ENCODE measurements around the gene SUN2.

Gene SUN2

DNA sequence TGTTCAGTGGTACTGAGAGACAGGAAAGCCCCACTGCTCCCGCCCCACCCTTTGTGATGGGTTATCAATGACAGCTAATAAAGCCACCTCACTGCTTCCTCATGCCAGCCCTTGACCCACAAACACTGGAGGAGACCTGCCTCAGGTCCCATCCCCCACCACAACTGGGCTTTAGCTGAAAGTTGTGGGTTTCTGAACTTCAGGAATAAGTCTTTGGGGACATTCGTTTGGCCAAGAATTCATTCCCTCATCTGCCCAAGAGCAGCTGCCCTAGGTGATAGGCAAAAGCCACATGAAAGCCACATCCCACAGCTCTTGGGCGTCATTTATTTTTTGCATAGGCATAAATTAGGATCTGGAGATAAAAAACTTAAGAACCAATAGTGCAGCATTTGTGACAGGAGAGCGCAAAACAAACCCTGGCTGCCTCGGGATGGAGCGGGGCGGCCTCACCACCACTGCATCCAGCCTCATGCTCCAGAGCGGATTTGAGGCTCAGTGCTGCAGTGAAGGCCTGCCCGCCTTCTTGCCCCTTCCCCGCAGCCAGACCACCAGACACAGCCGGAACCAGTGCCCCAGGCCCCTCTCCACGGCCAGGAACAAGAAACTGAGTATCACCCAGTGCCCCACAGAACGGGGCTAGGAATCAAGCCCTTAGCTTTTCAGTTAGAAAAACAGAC is 21.2 kb downstream of the SUN2 start:
- no peak for TF ChIP-seq EP300 (IDR thresholded peaks at IDR 0.05; ENCODE audit: borderline replicate concordance)
- no peak for TF ChIP-seq NFIC (IDR thresholded peaks at IDR 0.05)
- TF ChIP-seq TEAD4 (IDR thresholded peaks at IDR 0.05), result no peak
- no peak for TF ChIP-seq CEBPB (IDR thresholded peaks at IDR 0.05)
- TF ChIP-seq, protein P1, sequence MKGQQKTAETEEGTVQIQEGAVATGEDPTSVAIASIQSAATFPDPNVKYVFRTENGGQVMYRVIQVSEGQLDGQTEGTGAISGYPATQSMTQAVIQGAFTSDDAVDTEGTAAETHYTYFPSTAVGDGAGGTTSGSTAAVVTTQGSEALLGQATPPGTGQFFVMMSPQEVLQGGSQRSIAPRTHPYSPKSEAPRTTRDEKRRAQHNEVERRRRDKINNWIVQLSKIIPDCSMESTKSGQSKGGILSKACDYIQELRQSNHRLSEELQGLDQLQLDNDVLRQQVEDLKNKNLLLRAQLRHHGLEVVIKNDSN (IDR thresholded peaks at IDR 0.05), result no peak
- TF ChIP-seq TAF1 (IDR thresholded peaks at IDR 0.05; ENCODE audit: low read depth), result no peak
- no peak for TF ChIP-seq TCF12 (IDR thresholded peaks at IDR 0.05; ENCODE audit: low read depth)
- TF ChIP-seq FOXM1 (IDR thresholded peaks at IDR 0.05; ENCODE audit: borderline replicate concordance, low read depth), result no peak
- TF ChIP-seq, protein P2, sequence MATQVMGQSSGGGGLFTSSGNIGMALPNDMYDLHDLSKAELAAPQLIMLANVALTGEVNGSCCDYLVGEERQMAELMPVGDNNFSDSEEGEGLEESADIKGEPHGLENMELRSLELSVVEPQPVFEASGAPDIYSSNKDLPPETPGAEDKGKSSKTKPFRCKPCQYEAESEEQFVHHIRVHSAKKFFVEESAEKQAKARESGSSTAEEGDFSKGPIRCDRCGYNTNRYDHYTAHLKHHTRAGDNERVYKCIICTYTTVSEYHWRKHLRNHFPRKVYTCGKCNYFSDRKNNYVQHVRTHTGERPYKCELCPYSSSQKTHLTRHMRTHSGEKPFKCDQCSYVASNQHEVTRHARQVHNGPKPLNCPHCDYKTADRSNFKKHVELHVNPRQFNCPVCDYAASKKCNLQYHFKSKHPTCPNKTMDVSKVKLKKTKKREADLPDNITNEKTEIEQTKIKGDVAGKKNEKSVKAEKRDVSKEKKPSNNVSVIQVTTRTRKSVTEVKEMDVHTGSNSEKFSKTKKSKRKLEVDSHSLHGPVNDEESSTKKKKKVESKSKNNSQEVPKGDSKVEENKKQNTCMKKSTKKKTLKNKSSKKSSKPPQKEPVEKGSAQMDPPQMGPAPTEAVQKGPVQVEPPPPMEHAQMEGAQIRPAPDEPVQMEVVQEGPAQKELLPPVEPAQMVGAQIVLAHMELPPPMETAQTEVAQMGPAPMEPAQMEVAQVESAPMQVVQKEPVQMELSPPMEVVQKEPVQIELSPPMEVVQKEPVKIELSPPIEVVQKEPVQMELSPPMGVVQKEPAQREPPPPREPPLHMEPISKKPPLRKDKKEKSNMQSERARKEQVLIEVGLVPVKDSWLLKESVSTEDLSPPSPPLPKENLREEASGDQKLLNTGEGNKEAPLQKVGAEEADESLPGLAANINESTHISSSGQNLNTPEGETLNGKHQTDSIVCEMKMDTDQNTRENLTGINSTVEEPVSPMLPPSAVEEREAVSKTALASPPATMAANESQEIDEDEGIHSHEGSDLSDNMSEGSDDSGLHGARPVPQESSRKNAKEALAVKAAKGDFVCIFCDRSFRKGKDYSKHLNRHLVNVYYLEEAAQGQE (IDR thresholded peaks at IDR 0.05; ENCODE audit: low read depth), result no peak
- TF ChIP-seq ZBTB7A (IDR thresholded peaks at IDR 0.05; ENCODE audit: low read depth), result no peak
- TF ChIP-seq CREB1 (IDR thresholded peaks at IDR 0.05; ENCODE audit: low read depth), result no peak
- no peak for TF ChIP-seq YY1 (IDR thresholded peaks at IDR 0.05; ENCODE audit: low read depth)
- TF ChIP-seq, protein P3, sequence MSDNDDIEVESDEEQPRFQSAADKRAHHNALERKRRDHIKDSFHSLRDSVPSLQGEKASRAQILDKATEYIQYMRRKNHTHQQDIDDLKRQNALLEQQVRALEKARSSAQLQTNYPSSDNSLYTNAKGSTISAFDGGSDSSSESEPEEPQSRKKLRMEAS (IDR thresholded peaks at IDR 0.05), result no peak
- TF ChIP-seq RAD21 (IDR thresholded peaks at IDR 0.05; ENCODE audit: low read depth), result no peak
- no peak for TF ChIP-seq EGR1 (IDR thresholded peaks at IDR 0.05)

DNA sequence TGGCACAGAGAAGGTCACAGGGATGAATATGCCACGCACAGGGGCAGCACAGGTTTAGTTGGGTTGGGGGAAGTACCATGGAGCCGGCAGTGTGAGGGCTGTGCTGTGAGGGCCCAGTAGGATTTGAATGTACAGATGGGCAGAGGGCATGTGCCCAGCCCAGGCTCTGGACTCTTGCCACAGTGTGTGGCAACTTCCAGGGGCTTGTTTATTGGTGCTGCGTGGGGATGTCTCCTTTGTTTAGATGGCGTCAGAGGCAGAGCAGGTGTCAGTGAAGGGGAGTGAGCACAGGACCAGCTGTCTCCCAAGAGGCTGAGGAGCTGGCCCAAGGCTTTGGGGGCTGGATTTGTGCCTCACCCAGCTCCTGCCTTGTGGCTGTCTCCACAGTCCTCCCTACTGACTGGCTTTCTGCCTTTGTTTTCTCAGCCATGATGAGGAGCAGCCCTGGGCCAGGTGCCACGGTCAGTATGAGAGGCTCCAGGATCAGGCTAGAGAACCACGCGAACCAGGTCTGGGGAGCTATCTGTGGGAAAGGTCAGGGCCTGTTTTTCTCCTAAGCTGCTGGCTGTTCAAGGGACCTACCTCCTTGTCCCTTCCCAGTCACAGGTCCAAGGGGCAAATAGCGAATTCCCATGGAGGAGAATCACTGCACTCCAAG is 21.9 kb downstream of the SUN2 start:
- no peak for TF ChIP-seq TCF12 (IDR thresholded peaks at IDR 0.05; ENCODE audit: low read depth)
- TF ChIP-seq EP300 (IDR thresholded peaks at IDR 0.05; ENCODE audit: borderline replicate concordance), result no peak
- TF ChIP-seq TAF1 (IDR thresholded peaks at IDR 0.05; ENCODE audit: low read depth), result no peak

DNA sequence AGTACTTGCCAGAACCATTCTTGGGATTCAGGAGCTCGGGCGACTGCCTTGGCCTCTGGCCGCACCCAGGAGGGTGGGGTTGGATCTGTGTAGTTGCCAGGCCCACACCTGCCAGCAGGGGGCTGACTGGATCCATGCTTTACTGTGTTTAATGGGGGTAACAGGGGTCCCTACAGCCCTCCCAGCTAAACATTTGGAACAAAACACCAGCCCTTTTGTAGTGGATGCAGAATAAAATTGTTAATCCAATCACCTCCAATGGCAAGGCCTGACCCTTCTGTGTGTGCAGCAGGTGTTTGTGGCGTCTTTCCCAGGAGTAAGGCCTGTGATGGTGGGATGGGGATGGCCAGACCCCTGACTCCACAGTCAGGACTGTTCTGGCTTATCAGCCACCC is 22.5 kb downstream of the SUN2 start:
- TF ChIP-seq RAD21 (IDR thresholded peaks at IDR 0.05; ENCODE audit: low read depth), result peak; percentile 40; the same call in 1 of the 2 replicates
- TF ChIP-seq, protein P1 (IDR thresholded peaks at IDR 0.05), result no peak

DNA sequence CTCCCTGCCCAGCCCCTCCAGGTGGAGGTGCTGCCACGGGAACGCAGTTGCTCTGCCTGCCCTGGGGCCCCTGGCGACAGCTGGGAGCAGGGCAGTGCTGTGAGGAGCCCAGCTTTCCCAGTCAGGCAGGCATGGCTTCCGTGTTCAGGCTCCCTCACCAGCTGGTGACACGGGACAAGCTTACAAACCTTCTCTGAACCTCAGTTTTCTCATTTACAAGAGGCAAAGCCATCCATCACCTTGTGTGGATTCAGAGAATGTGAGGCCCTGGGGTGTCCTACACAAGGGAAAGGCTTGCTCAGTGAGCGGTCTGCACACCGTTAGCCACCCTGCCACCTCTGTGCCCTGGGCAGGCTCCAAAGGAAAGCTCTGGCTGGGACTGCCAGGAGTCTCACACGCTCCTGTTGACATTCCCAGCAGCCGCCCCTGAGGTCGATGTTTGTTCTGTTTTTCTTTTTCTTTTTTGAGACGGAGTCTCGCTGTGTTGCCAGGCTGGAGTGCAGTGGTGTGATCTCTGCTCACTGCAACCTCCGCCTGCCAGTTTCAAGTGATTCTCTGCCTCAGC is 23.5 kb downstream of the SUN2 start:
- no peak for TF ChIP-seq EP300 (IDR thresholded peaks at IDR 0.05; ENCODE audit: borderline replicate concordance)

DNA sequence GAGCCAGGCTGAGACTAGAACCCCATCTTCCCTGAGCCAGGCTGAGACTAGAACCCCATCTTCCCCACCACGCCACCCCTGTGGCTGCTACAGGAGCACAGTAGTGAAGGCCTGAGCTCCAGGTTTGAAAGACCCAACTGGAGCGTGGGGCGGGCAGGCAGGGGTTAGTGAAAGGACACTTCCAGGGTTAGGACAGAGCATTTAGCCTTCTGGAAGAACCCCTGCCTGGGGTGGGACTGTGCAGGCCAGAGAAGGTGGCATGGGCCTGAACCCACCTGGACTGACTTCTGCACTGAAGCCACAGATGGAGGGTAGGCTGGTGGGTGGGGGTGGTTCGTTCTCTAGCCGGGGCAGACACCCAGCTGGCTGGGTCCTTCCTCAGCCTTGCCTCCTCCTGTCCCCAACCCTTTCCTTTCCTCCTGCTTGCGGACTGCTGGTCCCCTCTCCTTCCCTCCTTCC is 24.1 kb downstream of the SUN2 start:
- TF ChIP-seq, protein P3 (IDR thresholded peaks at IDR 0.05), result no peak
- TF ChIP-seq CREB1 (IDR thresholded peaks at IDR 0.05; ENCODE audit: low read depth), result no peak
- TF ChIP-seq RAD21 (IDR thresholded peaks at IDR 0.05; ENCODE audit: low read depth), result no peak
- TF ChIP-seq TCF12 (IDR thresholded peaks at IDR 0.05; ENCODE audit: low read depth), result no peak
- no peak for TF ChIP-seq ZBTB7A (IDR thresholded peaks at IDR 0.05; ENCODE audit: low read depth)
- no peak for TF ChIP-seq TEAD4 (IDR thresholded peaks at IDR 0.05)
- no peak for TF ChIP-seq TAF1 (IDR thresholded peaks at IDR 0.05; ENCODE audit: low read depth)
- no peak for TF ChIP-seq NFIC (IDR thresholded peaks at IDR 0.05)
- TF ChIP-seq FOXM1 (IDR thresholded peaks at IDR 0.05; ENCODE audit: borderline replicate concordance, low read depth), result no peak
- no peak for TF ChIP-seq EP300 (IDR thresholded peaks at IDR 0.05; ENCODE audit: borderline replicate concordance)
- no peak for TF ChIP-seq YY1 (IDR thresholded peaks at IDR 0.05; ENCODE audit: low read depth)
- TF ChIP-seq EGR1 (IDR thresholded peaks at IDR 0.05), result no peak
- TF ChIP-seq, protein P2 (IDR thresholded peaks at IDR 0.05; ENCODE audit: low read depth), result no peak
- no peak for TF ChIP-seq CEBPB (IDR thresholded peaks at IDR 0.05)

DNA sequence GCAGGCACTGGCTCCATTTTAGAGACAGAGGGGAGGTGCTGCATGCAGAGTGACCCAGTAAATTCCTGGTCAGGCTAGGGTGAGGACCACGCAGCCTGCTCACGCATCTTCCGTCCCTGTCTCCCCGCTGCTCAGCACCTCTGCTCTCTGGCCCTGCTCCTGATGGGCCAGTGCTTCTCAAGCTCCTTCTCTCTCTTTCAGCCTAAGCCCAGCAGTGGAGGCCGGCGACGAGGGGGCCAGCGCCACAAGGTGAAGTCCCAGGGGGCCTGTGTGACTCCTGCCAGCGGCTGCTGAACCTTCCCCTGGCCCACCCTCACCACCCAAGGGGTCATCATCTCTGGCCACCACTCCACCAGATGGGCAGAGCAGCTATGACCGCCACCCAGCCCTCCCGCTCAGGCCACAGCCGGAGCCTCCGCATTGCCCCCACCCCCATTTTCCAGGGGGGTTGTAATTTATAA is 25.4 kb downstream of the SUN2 start:
- TF ChIP-seq ZBTB7A (IDR thresholded peaks at IDR 0.05; ENCODE audit: low read depth) (no peak), TEAD4 (IDR thresholded peaks at IDR 0.05) (no peak), TAF1 (IDR thresholded peaks at IDR 0.05; ENCODE audit: low read depth) (no peak), EGR1 (IDR thresholded peaks at IDR 0.05) (no peak), FOXM1 (IDR thresholded peaks at IDR 0.05; ENCODE audit: borderline replicate concordance, low read depth) (no peak), RAD21 (IDR thresholded peaks at IDR 0.05; ENCODE audit: low read depth) (no peak), CREB1 (IDR thresholded peaks at IDR 0.05; ENCODE audit: low read depth) (no peak), TCF12 (IDR thresholded peaks at IDR 0.05; ENCODE audit: low read depth) (no peak), NFIC (IDR thresholded peaks at IDR 0.05) (no peak)
- TF ChIP-seq, protein P1 (IDR thresholded peaks at IDR 0.05), result no peak
- TF ChIP-seq, protein P2 (IDR thresholded peaks at IDR 0.05; ENCODE audit: low read depth), result no peak
- TF ChIP-seq, protein P3 (IDR thresholded peaks at IDR 0.05), result no peak
